PFSK-1 (cell line): ENCODE data around the gene BCAS3.

Experiments
- FOXP2 ChIP-seq: optimal IDR thresholded peaks from 2 replicates; pipeline ENCODE3; 2011; ENCODE audit warnings: borderline replicate concordance, control low read depth, inconsistent platforms; ENCODE audit not compliant: insufficient read depth; ENCODE audit errors: extremely low read length, extremely low read depth
- POLR2AphosphoS5 ChIP-seq: IDR thresholded peaks from 2 replicates; pipeline ENCODE4 v1.6.1; 2012; ENCODE audit warnings: low read depth, mild to moderate bottlenecking, control low read depth, low read length, moderate library complexity
- SIN3A ChIP-seq: IDR thresholded peaks from 2 replicates; pipeline ENCODE4 v1.6.1; 2012; ENCODE audit warnings: mild to moderate bottlenecking, low read length, moderate library complexity, borderline replicate concordance; ENCODE audit not compliant: insufficient read depth
- TAF1 ChIP-seq: IDR thresholded peaks from 2 replicates; pipeline ENCODE4 v1.6.1; 2012; ENCODE audit warnings: low read length, control low read depth, borderline replicate concordance; ENCODE audit not compliant: insufficient read depth
- TF ChIP-seq, protein P1 (sequence below), 2 experiments: IDR thresholded peaks; 2 replicates each; pipeline versions ENCODE4 v1.6.1 to v1.8.0; 2011 to 2012; ENCODE audit warnings: low read depth in 2 of 2, low read length in 2 of 2, control low read depth in 1 of 2, inconsistent platforms in 1 of 2, mild to moderate bottlenecking in 1 of 2, moderate library complexity in 1 of 2; ENCODE audit not compliant: insufficient read depth in 1 of 2

The BCAS3 gene

DNA sequence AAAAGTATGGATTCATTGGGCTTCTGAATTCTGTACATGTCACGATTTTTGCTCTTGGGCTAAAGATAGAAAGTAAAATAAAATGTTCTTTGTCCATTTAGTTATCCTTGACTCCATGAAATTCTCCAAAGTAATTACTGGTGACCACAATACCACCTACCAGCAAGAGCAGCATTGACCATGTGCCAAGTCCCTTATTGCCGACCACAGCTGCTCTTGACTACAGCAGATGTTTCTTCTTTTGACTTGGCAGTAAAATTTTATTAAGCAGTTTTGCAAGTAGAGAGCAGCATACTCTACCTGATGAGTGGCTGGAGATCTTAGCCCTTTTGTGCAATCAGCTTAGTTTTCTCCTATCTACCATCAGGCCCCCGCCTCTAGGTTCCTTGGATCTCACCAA, 569.8 kb downstream of the BCAS3 start:
- TF ChIP-seq TAF1 (no peak), SIN3A (no peak), FOXP2 (no peak), POLR2AphosphoS5 (no peak)
- TF ChIP-seq, protein P1, sequence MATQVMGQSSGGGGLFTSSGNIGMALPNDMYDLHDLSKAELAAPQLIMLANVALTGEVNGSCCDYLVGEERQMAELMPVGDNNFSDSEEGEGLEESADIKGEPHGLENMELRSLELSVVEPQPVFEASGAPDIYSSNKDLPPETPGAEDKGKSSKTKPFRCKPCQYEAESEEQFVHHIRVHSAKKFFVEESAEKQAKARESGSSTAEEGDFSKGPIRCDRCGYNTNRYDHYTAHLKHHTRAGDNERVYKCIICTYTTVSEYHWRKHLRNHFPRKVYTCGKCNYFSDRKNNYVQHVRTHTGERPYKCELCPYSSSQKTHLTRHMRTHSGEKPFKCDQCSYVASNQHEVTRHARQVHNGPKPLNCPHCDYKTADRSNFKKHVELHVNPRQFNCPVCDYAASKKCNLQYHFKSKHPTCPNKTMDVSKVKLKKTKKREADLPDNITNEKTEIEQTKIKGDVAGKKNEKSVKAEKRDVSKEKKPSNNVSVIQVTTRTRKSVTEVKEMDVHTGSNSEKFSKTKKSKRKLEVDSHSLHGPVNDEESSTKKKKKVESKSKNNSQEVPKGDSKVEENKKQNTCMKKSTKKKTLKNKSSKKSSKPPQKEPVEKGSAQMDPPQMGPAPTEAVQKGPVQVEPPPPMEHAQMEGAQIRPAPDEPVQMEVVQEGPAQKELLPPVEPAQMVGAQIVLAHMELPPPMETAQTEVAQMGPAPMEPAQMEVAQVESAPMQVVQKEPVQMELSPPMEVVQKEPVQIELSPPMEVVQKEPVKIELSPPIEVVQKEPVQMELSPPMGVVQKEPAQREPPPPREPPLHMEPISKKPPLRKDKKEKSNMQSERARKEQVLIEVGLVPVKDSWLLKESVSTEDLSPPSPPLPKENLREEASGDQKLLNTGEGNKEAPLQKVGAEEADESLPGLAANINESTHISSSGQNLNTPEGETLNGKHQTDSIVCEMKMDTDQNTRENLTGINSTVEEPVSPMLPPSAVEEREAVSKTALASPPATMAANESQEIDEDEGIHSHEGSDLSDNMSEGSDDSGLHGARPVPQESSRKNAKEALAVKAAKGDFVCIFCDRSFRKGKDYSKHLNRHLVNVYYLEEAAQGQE (IDR thresholded peaks at IDR 0.05; ENCODE audit: insufficient read depth in 1 of 2, low read depth in 2 of 2, low read length in 2 of 2): no peak

DNA sequence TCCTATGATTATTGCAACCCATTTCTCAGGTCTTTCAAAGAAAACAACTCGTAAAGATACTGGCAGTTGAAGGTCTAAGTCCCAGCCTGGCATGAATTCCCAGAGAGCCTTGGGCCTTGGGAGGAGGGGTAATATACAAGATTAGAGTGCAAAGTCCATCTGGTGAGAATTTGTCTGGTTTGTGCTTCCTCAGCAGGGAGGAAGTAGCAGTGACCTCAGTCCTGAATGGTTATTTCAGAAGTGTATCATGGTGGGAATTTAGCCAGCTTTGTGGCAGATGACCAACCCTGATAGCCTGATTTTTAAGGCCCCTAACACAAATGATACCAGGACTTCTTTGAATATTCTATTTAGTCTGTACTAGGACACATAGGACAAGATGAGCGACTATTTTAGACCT, 570.7 kb downstream of the BCAS3 start:
- no peak for TF ChIP-seq TAF1
- 0 out of 2 replicates have a peak, but pooled peaks have one; percentile 34 for TF ChIP-seq POLR2AphosphoS5

DNA sequence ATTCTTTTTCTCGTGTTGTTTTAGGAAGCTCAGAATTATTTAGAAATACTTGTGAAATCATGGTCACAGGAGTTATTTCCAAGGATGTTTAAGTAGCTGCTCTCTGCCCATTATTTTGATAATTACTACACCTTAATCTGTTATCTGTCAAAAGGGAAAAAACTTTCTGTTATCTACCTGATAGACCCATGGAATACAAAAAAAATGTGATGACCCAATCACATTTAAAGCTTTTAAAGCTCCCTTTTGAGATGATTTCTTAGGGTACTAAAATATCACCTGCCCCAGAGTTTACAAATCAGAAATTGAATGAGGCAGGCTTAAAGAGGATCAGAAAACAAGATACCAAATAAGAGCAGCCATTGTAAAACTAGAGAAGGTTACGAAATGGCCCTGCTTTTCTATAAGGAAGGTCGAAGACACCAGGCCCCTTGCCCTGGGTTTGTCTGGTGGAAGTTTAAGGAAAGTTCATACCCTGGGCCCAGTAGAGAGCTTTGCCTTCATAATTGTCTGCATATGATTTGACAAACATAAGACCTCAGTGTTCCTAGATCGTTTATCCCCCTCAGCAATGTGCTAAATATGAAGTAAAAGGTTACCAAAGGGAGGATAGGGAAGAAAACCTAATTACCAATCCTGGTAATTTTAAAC, 572.1 kb downstream of the BCAS3 start:
- TF ChIP-seq SIN3A: no peak

DNA sequence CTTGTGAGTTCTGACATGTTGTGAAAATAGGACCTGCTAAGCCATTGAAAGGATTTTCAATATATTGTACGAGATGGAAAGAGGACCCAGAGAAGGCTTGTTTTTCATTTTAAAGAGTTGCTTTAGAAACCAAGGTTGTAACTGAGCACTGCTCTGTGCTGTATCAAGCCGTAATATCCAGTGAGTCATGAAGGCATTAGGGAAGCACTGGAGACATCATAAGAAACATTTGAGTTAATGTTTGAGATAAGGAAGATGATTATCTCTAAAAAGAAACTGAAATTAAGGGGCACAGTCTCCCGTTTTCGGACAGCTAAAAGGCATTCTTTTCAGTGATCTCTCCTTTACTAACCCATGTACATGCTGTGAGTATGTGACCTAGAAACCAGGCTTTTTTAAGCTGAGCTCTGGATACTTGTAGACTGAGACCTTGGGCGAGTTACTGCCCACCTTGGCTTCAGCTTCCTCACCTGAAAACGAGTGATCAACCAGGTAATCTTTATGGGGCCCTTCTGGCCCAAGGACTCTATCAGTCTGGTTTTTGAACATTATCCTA, 572.8 kb downstream of the BCAS3 start:
- no peak for TF ChIP-seq TAF1
- no peak for TF ChIP-seq SIN3A
- TF ChIP-seq POLR2AphosphoS5: no peak
- no peak for TF ChIP-seq FOXP2
- TF ChIP-seq, protein P1 (IDR thresholded peaks at IDR 0.05; ENCODE audit: insufficient read depth in 1 of 2, low read depth in 2 of 2, low read length in 2 of 2): no peak

DNA sequence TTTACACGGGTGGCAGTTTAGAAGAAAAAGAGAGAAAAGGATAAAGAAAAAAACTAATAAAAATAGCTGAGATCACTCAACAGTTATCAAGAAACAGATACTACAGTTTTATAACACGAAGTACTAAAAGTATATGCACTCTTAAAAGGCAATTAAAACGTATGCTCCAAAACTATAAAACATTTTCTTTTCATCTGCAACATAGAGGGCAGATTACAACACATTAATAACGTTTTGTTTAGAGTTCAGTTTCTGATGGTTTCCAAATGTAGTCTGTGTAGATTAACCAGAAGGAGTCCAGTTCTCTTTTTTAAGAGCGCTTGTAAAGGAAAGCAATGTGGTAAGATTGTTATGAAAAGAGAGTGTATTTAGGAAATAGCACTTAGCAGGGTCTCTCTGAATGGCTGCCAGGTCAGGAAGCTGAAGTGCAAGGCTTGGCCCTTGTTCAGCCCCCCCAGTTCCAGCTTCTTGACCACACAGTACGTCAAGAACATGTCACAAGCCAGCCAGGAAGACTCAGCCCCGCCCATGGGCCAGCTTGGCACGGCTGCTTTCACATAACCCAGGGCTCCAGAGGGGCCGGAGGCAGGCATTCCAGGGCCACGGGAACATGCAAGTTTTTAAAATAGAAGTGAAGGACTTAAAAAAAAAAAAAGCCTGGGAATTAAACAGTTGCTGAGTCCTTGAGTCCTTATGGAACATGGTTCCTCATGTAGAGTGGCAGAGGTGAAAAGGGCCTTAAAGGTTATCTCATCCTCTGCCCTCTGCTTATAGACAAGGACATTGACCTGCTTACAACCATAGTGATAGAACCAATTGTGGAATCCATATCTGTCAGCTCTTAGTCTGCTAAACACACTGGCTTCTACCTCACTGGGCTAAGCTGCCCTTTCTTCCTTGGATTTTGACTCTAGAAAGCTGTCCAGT, 574.6 kb downstream of the BCAS3 start:
- no peak for TF ChIP-seq TAF1
- TF ChIP-seq SIN3A: no peak
- TF ChIP-seq, protein P1 (IDR thresholded peaks at IDR 0.05; ENCODE audit: insufficient read depth in 1 of 2, low read depth in 2 of 2, low read length in 2 of 2): no peak
- TF ChIP-seq FOXP2: no peak
- TF ChIP-seq POLR2AphosphoS5: no peak

DNA sequence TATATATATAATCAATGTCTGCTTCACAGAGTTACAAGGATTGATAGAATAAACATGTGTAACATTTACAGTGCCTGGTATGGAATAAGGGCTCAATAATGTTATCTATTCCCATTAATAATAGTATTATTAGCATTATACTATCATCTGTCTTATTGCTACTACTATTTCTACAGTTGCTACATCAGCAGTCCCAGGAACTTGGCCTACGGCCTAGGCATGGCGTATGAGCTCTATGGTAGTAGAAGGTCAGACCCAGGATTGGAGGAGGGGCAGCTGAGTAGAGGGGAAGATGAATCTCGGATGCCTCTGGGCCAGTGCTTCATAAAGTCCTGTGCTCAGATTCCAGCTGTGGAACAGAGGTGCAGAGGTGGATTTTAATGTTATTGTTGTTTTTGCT, 575.7 kb downstream of the BCAS3 start:
- TF ChIP-seq POLR2AphosphoS5: no peak
- TF ChIP-seq TAF1: no peak
- TF ChIP-seq, protein P1 (IDR thresholded peaks at IDR 0.05; ENCODE audit: insufficient read depth in 1 of 2, low read depth in 2 of 2, low read length in 2 of 2): no peak
- no peak for TF ChIP-seq FOXP2
- TF ChIP-seq SIN3A: no peak
